DND-41 (cell line): ENCODE data around the gene LSM7.

Experiments used
- ATAC-seq: fragments of 200-7000 bp; cut with Tn5 transposase; 3 replicates; pipeline ENCODE4 v1.9.1; 2021; ENCODE audit warnings: low read depth; ENCODE audit not compliant: insufficient read depth
- DNase-seq: peaks from one replicate; pipeline ENCODE4 v3.0.0-alpha.2; 2020
- H2AFZ ChIP-seq: 2 replicates; pipeline ENCODE4 v1.6.0; 2012; ENCODE audit warnings: low read depth, low read length
- H3K27ac ChIP-seq: 2 replicates; pipeline ENCODE4 v1.5.1; 2012; ENCODE audit warnings: low read length, inconsistent platforms
- H3K27me3 ChIP-seq: fragments of 200-600 bp; sonication (generic); 2 replicates; pipeline ENCODE4 v1.6.0; 2012; ENCODE audit warnings: low read length, mild to moderate bottlenecking, inconsistent platforms; ENCODE audit not compliant: insufficient read depth, poor library complexity
- H3K36me3 ChIP-seq: 2 replicates; pipeline ENCODE4 v1.5.1; 2012; ENCODE audit warnings: low read length, inconsistent platforms; ENCODE audit not compliant: insufficient read depth
- H3K4me1 ChIP-seq: 2 replicates; pipeline ENCODE4 v1.5.1; 2012; ENCODE audit warnings: mild to moderate bottlenecking, low read length; ENCODE audit not compliant: insufficient read depth
- H3K4me2 ChIP-seq: 2 replicates; pipeline ENCODE4 v1.6.0; 2012; ENCODE audit warnings: mild to moderate bottlenecking, moderate library complexity, low read length, inconsistent platforms; ENCODE audit not compliant: insufficient read depth
- H3K4me3 ChIP-seq, 2 experiments: fragments of 200-600 bp in 1 of 2; shearing (Covaris generic) in 1 of 2; 2 replicates each; pipeline ENCODE4 v1.5.1; 2012 to 2016; ENCODE audit warnings: inconsistent platforms in 2 of 2, low read length in 2 of 2, mild to moderate bottlenecking in 2 of 2, low read depth in 1 of 2, moderate library complexity in 1 of 2
- H3K79me2 ChIP-seq: 2 replicates; pipeline ENCODE4 v1.6.0; 2012; ENCODE audit warnings: low read length, inconsistent platforms; ENCODE audit not compliant: insufficient read depth
- H3K9ac ChIP-seq: 2 replicates; pipeline ENCODE4 v1.6.0; 2012; ENCODE audit warnings: low read depth, mild to moderate bottlenecking, inconsistent platforms, low read length, moderate library complexity
- H3K9me3 ChIP-seq: 2 replicates; pipeline ENCODE4 v1.5.1; 2012; ENCODE audit warnings: low read length, moderate library complexity, mild to moderate bottlenecking, inconsistent platforms; ENCODE audit not compliant: insufficient read depth, severe bottlenecking
- H4K20me1 ChIP-seq: 2 replicates; pipeline ENCODE4 v1.6.0; 2012; ENCODE audit warnings: low read length; ENCODE audit not compliant: insufficient read depth
- CTCF ChIP-seq: IDR thresholded peaks from 2 replicates; pipeline ENCODE4 v1.5.1; 2012; ENCODE audit warnings: borderline replicate concordance, low read length, moderate library complexity, mild to moderate bottlenecking; ENCODE audit not compliant: poor library complexity, severe bottlenecking; ENCODE audit errors: extremely low read depth
- EZH2 ChIP-seq: IDR thresholded peaks from 3 replicates; pipeline ENCODE4 v1.6.1; 2012; ENCODE audit warnings: borderline replicate concordance, low read depth, mild to moderate bottlenecking, moderate library complexity, low read length, inconsistent platforms; ENCODE audit not compliant: severe bottlenecking

LSM7 gene

GRCh38 chr19:2296141-2296540, 32.2 kb downstream of the LSM7 start:
- no peak overlapping the region for H3K9ac ChIP-seq
- H3K36me3 ChIP-seq: no peaks in the 10 kb centered on the region
- no peaks in the 10 kb centered on the region for H4K20me1 ChIP-seq
- H3K4me3 ChIP-seq: no peak overlapping the region
- TF ChIP-seq CTCF (no peak), EZH2 (no peak)
- no peak overlapping the region for H3K4me2 ChIP-seq
- H3K79me2 ChIP-seq: no peaks in the 10 kb centered on the region
- H3K27ac ChIP-seq: no peak overlapping the region
- H3K4me1 ChIP-seq: no peaks in the 10 kb centered on the region
- DNase-seq (no peak), ATAC-seq (no peak)
- no peak overlapping the region for H2AFZ ChIP-seq
- H3K9me3 ChIP-seq: no peaks in the 10 kb centered on the region
- H3K27me3 ChIP-seq: no peaks in the 10 kb centered on the region

- no peaks in the 10 kb centered on the region for H3K9me3 ChIP-seq
- DNase-seq: no peak
- H3K4me2 ChIP-seq: no peak overlapping the region
- H2AFZ ChIP-seq: no peak overlapping the region
- no peak overlapping the region for H3K27ac ChIP-seq
- H4K20me1 ChIP-seq: no peaks in the 10 kb centered on the region
- TF ChIP-seq EZH2 (no peak), CTCF (no peak)
- H3K27me3 ChIP-seq: no peaks in the 10 kb centered on the region
- no peak for ATAC-seq
- H3K36me3 ChIP-seq: no peaks in the 10 kb centered on the region
- H3K9ac ChIP-seq: no peak overlapping the region
- H3K79me2 ChIP-seq: no peaks in the 10 kb centered on the region
- H3K4me3 ChIP-seq: no peak overlapping the region
- peaks cover 4% of the 10 kb centered on the region for H3K4me1 ChIP-seq
These were observed 33.6 kb downstream of the LSM7 start for GRCh38 chr19:2294687-2295335.

- peaks cover 9% of the 10 kb centered on the region; the same call in 1 of the 2 replicates for H4K20me1 ChIP-seq
- no peaks in the 10 kb centered on the region for H3K79me2 ChIP-seq
- H3K27me3 ChIP-seq: no peaks in the 10 kb centered on the region
- DNase-seq (no peak), ATAC-seq (no peak)
- H3K36me3 ChIP-seq: no peaks in the 10 kb centered on the region
- H3K4me1 ChIP-seq: peaks cover 11% of the 10 kb centered on the region
- no peak overlapping the region for H3K4me3 ChIP-seq
- TF ChIP-seq CTCF (no peak), EZH2 (no peak)
- H3K9ac ChIP-seq: no peak overlapping the region
- no peak overlapping the region for H3K4me2 ChIP-seq
- no peaks in the 10 kb centered on the region for H3K9me3 ChIP-seq
- H3K27ac ChIP-seq: no peak overlapping the region
- no peak overlapping the region for H2AFZ ChIP-seq
These were observed 37.1 kb downstream of the LSM7 start for GRCh38 chr19:2291185-2291751.
